Forelimb muscle (tissue), 1 donor: ENCODE results near the gene TUBB4A. TPM values are rescaled to one million over a fixed set of nuclear protein-coding genes. Genes with fewer than 3 reads are reported as not detected.

Experiments
- DNase-seq: peaks from one replicate; pipeline ENCODE4 v3.0.0-alpha.2; 2013; ENCODE audit warnings: low read depth
- polyA plus RNA-seq: library from polyadenylated mRNA; unstranded; fragments of 120-200 nt; gene quantifications from one replicate; pipeline ENCODE4 v1.2.1, GENCODE V29; 2013; ENCODE audit not compliant: insufficient read length

The TUBB4A gene
- polyA plus RNA-seq, 1 donor: 0.57 TPM

DNA sequence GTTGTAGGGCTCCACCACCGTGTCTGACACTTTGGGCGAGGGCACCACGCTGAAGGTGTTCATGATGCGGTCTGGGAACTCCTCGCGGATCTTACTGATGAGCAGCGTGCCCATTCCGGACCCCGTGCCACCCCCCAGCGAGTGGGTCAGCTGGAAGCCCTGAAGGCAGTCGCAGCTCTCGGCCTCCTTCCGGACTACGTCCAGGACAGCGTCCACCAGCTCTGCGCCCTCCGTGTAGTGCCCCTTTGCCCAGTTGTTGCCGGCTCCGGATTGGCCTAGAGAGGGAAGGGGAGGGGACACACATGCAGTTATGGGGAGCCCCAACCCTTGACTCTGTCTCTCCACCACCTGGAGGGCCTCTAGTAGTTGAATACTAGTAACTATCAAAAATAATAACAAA, 6.2 kb downstream of the TUBB4A start:
- no peak for DNase-seq

DNA sequence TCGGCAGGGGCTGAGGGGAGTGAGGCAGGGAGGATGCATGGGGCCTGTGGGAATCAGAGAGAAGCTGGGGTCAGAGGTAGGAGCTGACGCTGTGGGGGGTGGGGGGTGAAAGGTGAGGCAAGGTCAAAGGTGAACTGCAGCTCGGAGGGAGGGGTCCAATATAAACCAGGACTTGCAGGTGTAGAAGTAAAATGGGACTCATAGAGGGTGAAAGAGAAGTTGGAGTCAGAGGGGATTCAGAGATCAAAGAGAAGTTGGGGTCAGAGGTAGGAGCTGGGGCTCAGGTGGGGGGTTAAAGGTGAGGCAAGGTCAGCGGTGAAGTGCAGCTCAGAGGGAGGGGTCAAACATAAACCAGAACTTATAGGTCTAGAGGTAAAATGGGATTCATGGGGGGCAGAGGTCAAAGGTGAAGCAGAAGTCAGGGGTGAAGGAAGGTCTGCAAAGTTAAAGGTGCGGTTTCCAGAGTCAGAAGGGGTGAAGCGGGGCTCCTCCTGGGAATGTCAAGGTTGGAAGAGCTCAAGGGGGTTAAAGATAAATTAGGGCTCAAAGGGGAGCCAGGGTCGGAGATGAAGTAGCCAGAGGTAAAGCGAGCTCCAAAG, 7.6 kb downstream of the TUBB4A start:
- DNase-seq: no peak

DNA sequence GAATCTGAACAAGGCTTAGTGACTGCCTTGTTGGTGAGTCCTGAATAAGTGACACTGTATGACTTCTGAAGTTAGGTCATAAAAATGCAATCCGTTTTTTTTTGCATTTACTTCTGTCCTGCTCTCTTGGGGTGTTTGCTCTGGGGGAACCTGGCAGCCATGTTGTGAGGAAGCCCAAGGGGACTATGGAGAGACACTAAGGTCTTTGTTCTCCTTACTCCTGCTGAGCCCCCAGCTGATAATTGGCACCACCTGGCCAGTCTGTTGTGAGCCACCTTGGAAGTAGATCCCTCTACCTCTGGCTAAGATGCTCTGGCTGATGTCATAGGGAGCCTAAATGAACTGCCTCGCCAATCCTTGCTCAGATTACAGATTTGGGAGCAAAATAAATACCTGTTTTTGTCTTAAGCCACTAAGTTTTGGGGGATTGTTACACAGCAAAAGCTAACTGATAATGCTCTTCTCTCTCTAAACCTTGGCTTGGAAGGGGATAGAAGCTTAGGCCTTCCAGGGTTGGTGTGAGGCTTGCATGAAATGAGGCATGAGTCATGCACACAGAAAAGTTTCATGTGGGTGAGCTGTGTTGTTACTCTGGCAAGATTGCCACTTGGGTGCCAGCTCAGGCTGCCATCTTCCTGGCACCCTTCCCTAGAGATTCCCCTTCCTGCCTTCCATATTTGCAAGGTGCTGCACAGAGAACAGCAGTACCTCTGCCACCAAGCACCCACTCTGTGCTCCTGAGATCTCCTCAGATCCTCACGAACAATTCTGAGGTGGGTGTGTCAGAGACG, 10.1 kb downstream of the TUBB4A start:
- no peak for DNase-seq

DNA sequence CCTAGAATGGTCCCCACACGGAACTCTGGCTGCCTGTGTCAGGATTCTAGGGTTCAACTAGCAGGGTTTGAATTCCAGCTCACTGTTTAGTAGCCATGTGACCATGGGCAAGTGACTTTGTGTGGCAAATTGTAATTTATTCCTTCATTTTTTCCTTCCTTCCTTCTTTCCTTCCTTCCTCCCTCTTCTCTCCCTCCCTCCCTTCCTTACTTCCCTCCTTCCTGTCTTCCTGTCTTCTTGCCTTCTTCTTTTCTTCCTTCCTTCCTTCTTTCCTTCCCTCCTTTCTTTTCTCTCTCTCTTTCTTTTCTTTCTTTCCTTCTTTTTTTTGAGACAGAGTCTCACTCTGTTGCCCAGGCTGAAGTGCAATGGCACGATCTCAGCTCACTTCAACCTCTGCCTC, 12.0 kb downstream of the TUBB4A start:
- no peak for DNase-seq

- DNase-seq: no peak
Observed at GRCh38 chr19:6489278-6490061, 12.6 kb downstream of the TUBB4A start.

GRCh38 chr19:6484831-6485230, 17.3 kb downstream of the TUBB4A start:
- no peak for DNase-seq

GRCh38 chr19:6484230-6484629, 17.9 kb downstream of the TUBB4A start:
- DNase-seq: no peak

DNA sequence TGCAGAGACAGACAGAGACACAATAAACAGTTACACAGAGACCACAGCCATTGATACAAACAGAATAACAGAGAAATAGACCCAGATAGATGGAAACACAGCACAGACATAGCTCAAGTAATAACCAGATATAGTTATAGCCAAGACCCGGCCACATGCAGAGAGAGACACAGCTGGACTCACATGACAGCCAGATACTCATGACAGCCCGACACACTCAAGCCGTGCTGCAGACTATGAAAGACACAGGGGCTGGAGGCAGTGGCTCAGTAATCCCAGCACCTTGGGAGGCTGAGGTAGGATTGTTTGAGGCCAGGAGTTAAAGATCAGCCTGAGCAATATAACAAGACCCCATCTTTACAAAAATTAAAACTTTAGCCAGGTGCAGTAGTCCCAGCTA, 18.9 kb downstream of the TUBB4A start:
- no peak for DNase-seq

DNA sequence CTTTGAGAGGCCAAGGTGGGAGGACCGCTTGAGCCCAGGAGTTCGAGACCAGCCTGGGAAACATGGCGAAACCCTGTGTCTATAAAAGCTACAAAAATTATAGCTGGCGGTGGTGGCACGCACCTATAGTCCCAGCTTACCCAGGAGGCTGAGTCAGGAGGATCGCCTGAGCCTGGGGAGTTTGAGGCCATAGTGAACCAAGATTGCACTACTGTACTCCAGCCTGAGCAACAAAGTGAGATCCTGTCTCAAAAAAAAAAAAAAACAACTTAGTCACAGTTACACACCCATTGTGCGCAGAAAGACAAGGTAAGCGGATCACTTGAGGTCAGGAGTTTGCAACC, 19.8 kb downstream of the TUBB4A start:
- DNase-seq: no peak

DNA sequence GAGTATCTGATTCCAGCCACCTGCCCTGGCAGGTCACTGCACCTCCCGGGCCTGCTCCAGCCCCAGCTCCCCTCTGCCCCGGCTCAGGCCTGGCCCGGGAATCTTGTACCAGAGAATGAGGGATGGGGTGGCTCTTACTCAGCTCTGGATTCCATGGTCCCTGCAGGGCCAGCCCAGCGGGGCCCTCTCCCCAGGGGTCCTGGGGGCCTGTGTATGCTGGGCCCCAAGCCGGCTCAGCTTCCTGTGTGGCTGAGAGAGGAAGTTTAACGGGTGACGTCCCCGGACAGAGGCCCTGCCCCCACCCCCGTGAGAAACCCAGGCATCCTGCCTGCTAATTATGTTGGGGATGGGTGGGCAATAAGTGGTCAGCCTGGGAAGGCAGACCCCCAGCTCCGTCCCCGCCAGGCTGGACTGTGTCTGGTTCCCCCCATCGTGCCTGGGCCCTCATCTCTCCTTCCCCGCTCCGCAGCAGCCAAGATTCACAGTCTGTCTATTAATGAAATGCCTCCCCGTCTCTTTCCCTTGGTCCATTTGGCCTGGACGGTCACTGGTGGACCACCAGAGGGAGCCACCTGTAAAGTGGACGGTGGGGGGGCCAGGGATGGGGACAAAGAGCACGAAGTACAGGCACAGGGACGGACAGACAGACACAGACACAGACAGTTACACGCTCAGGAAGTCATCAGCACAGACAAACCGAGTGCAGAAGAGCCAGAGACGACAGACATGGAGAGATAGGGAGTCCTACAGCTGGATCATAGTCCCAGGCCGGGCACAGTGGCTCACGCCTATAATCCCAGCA, 20.4 kb downstream of the TUBB4A start, which contains the start of gene DENND1C:
Gene DENND1C (minus strand): TSS at position 247 of the 802 bp plus-strand sequence. CDS start 92 bp downstream, at position 155.
- DNase-seq: no peak

DNA sequence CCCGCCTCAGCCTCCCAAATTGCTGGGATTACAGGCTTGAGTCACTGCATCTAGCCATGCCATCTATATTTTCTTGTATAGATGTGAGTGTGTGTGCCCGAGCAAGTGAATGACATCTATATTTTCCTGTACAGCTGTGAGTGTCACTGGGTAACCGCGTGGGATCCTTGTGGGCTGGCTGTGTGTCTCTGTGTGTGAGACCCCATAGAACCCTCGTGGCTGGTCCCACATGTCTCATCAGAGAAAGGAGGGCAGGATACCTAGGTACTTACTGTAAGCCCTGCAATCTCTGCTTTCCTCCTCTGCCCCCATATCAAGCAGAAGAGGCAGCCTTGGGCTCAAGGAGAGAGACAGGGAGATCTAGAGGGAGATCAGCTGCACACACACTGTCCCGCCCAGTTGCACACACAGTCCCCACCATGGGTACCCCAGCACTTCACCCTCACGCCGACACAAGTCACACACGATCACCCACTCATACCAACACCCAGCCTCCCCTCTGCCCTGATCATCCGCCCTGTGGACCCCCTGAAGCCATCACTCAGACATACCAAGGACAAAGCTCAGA, 21.2 kb downstream of the TUBB4A start:
- DNase-seq: no peak

GRCh38 chr19:6479836-6480398, 22.2 kb downstream of the TUBB4A start:
- DNase-seq: no peak

GRCh38 chr19:6478815-6479214, 23.3 kb downstream of the TUBB4A start:
- DNase-seq: no peak

GRCh38 chr19:6476896-6477431, 25.1 kb downstream of the TUBB4A start:
- no peak for DNase-seq

DNA sequence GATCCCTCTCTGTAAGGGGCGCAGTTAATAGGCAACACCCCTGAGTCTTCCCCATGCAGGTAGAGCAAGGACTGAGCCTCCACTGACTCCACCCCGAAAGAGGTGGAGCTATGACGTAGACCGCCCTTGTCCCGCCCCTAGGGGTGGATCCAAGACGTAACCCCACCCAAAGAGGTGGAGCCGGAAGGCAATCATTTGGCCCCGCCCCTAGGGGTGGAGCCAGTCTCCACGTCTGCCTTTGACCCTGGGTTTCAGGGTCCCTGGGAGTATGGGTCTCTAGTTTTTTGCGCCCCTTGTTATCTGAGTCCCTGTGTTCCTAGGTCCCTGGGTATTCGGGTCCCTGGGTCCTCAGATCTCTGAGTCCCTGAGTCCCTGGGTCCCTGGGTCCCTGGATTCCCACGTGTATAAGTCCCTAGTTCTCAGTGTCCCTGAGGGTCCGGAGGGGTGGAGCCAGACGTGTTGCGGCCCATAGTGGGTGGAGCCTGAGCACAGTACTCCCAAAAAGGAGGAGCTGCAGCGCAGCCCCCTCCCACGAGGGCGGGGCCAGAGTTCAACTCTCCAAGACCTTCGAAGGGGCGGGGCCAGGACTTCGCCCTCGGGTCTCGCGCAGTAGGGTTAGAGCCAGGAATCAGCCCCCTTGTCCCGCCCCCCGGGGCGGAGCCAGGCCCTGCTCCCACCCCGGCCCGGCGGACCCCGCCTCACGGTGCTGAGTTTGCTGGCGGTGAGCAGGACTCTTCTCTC, 25.8 kb downstream of the TUBB4A start:
- no peak for DNase-seq

- DNase-seq: no peak
Observed at GRCh38 chr19:6475321-6476108, 26.6 kb downstream of the TUBB4A start.

DNA sequence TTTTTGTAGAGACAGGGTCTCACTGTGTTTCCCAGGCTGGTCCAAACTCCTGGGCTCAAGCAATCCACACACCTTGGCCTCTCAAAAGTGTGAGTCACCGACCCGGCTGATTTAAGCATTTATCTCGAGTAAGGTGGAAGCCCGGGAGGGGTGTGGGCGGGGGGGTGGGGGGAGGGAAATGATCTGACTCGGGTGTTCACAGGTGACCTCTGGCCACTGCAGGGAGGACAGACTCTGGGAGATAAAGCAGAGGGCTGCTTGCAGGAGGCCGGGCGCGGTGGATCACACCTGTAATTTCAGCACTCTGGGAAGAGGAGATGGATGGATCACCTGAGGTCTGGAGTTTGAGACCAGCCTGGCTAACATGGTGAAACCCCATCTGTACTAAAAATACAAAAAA, 28.5 kb downstream of the TUBB4A start:
- DNase-seq: no peak

- no peak for DNase-seq
Observed at GRCh38 chr19:6472713-6473112, 29.4 kb downstream of the TUBB4A start.

DNA sequence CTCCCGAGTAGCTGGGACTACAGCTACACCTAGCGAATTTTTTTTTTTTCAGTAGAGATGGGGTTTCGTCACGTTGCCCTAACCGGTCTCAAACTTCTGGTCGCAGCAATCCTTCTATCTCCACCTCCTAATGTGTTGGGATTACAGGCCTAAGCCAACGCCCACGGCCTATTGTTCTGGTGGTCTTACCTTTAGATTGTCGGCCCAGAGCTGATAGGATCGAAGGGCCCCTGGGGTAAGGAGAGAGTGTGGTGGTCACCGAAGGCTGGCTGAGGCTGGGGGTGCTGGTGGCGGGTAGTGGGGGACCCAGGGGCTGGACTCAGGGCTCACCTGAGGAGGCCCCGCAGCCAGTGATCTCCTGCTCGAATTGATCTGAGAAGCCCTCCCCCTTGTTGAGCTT, 31.0 kb downstream of the TUBB4A start:
- no peak for DNase-seq
